ENCODE measurements around the gene ACSM4.

DNA sequence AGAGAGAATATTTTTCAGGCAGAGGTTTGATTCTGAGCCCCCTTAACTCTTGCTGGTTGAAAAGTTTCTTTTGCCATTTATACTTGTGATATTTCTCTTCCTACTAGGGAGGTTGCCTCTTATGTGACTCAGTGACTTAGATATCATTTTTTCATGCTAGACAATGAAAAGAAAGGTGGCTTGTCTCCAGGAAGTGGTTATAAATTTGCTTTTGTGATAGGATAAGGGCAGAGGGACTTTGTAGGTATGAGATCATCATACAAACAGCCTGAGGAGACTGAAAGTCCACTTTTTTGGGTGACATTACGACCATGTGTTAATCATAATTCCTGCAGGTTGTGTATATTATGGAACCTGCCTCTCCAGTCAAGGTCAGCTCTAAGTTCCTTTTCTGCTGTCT lies 35.8 kb downstream of the ACSM4 start:
- TF ChIP-seq CTCF (optimal IDR thresholded peaks at IDR 0.05 in 1 of 3, IDR thresholded peaks at IDR 0.05 in 1 of 3, conservative IDR thresholded peaks at IDR 0.05 in 1 of 3; ENCODE audit: extremely low read depth in 1 of 3, insufficient read depth in 2 of 3, low read length in 3 of 3) = no peak
- TF ChIP-seq EZH2 (IDR thresholded peaks at IDR 0.05; ENCODE audit: low read length) = no peak

Data from keratinocyte (primary cell).